ENCODE data around the gene TMEM120B. TPM values are rescaled to one million over a fixed set of nuclear protein-coding genes. Genes with fewer than 3 reads are reported as not detected.

TMEM120B gene
- total and polyA plus RNA-seq, 2 of the 13 experiments (the other 11 are each of a cell fraction or from before 2014, with no cell fraction given) = 7.1 to 12.9 TPM

- TF ChIP-seq POLR2A (IDR thresholded peaks at IDR 0.05; ENCODE audit: insufficient read depth in 1 of 2, low read depth in 2 of 2, low read length in 2 of 2) (no peak; a peak in 1 of 4 replicates), ZNF564 (CRISPR knock-in tag; IDR thresholded peaks at IDR 0.05) (no peak), FOXK1 (CRISPR knock-in tag; IDR thresholded peaks at IDR 0.05; ENCODE audit: borderline replicate concordance, low read depth) (no peak), ZNF512B (CRISPR knock-in tag; IDR thresholded peaks at IDR 0.05; ENCODE audit: borderline replicate concordance) (no peak), ELF1 (CRISPR knock-in tag; IDR thresholded peaks at IDR 0.05) (no peak), ZNF12 (CRISPR knock-in tag; IDR thresholded peaks at IDR 0.05) (no peak), ZMYM4 (CRISPR knock-in tag; IDR thresholded peaks at IDR 0.05) (no peak), PAWR (CRISPR knock-in tag; IDR thresholded peaks at IDR 0.05; ENCODE audit: borderline replicate concordance) (peak; percentile 47; the same call in 1 of the 2 replicates), ZNF768 (CRISPR knock-in tag; IDR thresholded peaks at IDR 0.05) (no peak), TAF1 (CRISPR knock-in tag; IDR thresholded peaks at IDR 0.05) (no peak)
- TF ChIP-seq, protein P1, sequence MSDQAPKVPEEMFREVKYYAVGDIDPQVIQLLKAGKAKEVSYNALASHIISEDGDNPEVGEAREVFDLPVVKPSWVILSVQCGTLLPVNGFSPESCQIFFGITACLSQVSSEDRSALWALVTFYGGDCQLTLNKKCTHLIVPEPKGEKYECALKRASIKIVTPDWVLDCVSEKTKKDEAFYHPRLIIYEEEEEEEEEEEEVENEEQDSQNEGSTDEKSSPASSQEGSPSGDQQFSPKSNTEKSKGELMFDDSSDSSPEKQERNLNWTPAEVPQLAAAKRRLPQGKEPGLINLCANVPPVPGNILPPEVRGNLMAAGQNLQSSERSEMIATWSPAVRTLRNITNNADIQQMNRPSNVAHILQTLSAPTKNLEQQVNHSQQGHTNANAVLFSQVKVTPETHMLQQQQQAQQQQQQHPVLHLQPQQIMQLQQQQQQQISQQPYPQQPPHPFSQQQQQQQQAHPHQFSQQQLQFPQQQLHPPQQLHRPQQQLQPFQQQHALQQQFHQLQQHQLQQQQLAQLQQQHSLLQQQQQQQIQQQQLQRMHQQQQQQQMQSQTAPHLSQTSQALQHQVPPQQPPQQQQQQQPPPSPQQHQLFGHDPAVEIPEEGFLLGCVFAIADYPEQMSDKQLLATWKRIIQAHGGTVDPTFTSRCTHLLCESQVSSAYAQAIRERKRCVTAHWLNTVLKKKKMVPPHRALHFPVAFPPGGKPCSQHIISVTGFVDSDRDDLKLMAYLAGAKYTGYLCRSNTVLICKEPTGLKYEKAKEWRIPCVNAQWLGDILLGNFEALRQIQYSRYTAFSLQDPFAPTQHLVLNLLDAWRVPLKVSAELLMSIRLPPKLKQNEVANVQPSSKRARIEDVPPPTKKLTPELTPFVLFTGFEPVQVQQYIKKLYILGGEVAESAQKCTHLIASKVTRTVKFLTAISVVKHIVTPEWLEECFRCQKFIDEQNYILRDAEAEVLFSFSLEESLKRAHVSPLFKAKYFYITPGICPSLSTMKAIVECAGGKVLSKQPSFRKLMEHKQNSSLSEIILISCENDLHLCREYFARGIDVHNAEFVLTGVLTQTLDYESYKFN (CRISPR knock-in tag; conservative IDR thresholded peaks at IDR 0.05) = no peak; the same call in 1 of the 2 replicates
- TF ChIP-seq, protein P2, sequence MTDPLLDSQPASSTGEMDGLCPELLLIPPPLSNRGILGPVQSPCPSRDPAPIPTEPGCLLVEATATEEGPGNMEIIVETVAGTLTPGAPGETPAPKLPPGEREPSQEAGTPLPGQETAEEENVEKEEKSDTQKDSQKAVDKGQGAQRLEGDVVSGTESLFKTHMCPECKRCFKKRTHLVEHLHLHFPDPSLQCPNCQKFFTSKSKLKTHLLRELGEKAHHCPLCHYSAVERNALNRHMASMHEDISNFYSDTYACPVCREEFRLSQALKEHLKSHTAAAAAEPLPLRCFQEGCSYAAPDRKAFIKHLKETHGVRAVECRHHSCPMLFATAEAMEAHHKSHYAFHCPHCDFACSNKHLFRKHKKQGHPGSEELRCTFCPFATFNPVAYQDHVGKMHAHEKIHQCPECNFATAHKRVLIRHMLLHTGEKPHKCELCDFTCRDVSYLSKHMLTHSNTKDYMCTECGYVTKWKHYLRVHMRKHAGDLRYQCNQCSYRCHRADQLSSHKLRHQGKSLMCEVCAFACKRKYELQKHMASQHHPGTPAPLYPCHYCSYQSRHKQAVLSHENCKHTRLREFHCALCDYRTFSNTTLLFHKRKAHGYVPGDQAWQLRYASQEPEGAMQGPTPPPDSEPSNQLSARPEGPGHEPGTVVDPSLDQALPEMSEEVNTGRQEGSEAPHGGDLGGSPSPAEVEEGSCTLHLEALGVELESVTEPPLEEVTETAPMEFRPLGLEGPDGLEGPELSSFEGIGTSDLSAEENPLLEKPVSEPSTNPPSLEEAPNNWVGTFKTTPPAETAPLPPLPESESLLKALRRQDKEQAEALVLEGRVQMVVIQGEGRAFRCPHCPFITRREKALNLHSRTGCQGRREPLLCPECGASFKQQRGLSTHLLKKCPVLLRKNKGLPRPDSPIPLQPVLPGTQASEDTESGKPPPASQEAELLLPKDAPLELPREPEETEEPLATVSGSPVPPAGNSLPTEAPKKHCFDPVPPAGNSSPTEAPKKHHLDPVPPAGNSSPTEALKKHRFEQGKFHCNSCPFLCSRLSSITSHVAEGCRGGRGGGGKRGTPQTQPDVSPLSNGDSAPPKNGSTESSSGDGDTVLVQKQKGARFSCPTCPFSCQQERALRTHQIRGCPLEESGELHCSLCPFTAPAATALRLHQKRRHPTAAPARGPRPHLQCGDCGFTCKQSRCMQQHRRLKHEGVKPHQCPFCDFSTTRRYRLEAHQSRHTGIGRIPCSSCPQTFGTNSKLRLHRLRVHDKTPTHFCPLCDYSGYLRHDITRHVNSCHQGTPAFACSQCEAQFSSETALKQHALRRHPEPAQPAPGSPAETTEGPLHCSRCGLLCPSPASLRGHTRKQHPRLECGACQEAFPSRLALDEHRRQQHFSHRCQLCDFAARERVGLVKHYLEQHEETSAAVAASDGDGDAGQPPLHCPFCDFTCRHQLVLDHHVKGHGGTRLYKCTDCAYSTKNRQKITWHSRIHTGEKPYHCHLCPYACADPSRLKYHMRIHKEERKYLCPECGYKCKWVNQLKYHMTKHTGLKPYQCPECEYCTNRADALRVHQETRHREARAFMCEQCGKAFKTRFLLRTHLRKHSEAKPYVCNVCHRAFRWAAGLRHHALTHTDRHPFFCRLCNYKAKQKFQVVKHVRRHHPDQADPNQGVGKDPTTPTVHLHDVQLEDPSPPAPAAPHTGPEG (CRISPR knock-in tag; IDR thresholded peaks at IDR 0.05) = no peak
- TF ChIP-seq, protein P3, sequence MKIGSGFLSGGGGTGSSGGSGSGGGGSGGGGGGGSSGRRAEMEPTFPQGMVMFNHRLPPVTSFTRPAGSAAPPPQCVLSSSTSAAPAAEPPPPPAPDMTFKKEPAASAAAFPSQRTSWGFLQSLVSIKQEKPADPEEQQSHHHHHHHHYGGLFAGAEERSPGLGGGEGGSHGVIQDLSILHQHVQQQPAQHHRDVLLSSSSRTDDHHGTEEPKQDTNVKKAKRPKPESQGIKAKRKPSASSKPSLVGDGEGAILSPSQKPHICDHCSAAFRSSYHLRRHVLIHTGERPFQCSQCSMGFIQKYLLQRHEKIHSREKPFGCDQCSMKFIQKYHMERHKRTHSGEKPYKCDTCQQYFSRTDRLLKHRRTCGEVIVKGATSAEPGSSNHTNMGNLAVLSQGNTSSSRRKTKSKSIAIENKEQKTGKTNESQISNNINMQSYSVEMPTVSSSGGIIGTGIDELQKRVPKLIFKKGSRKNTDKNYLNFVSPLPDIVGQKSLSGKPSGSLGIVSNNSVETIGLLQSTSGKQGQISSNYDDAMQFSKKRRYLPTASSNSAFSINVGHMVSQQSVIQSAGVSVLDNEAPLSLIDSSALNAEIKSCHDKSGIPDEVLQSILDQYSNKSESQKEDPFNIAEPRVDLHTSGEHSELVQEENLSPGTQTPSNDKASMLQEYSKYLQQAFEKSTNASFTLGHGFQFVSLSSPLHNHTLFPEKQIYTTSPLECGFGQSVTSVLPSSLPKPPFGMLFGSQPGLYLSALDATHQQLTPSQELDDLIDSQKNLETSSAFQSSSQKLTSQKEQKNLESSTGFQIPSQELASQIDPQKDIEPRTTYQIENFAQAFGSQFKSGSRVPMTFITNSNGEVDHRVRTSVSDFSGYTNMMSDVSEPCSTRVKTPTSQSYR (CRISPR knock-in tag; IDR thresholded peaks at IDR 0.05; ENCODE audit: borderline replicate concordance) = no peak
Observed at GRCh38 chr12:121801595-121802484, 89.3 kb downstream of the TMEM120B start (continued).
